ENCODE data around the gene TMEM52B.
A peak's percentile ranks its signal among the peaks of the same experiment; 100 is the strongest.
"Not testable (repeated sequence)": the region's sequence is repeated elsewhere in the genome, so short reads cannot be mapped to it uniquely, and the experiment has no call there.

Gene TMEM52B

GRCh38 chr12:10169104-10169503, 9.7 kb upstream of the TMEM52B start:
- DNase-seq (ENCODE audit: extremely low spot score, insufficient read length, low read depth), result no peak
- FAIRE-seq, result no peak

- FAIRE-seq, result no peak
- DNase-seq (ENCODE audit: extremely low spot score, insufficient read length, low read depth), result no peak
These were observed 8.6 kb upstream of the TMEM52B start for GRCh38 chr12:10170216-10170615.

- no peak for DNase-seq (ENCODE audit: extremely low spot score, insufficient read length, low read depth)
- FAIRE-seq, result no peak
These were observed 6.7 kb upstream of the TMEM52B start, which contains the start of gene OLR1 for GRCh38 chr12:10171973-10172728. OLR1 (minus strand) TSS chr12:10172132; CDS start chr12:10172077, 55 bp downstream.

GRCh38 chr12:10174986-10175614, 3.7 kb upstream of the TMEM52B start:
- DNase-seq (ENCODE audit: extremely low spot score, insufficient read length, low read depth) (no peak), FAIRE-seq (no peak)

- DNase-seq (ENCODE audit: extremely low spot score, insufficient read length, low read depth), result no peak
- no peak for FAIRE-seq
These were observed 2.8 kb upstream of the TMEM52B start for GRCh38 chr12:10175846-10176636.

GRCh38 chr12:10179776-10180181, 947 bp downstream of the TMEM52B start:
- FAIRE-seq (no peak), DNase-seq (ENCODE audit: extremely low spot score, insufficient read length, low read depth) (no peak)

- FAIRE-seq, result no peak
- no peak for DNase-seq (ENCODE audit: extremely low spot score, insufficient read length, low read depth)
These were observed 3.7 kb downstream of the TMEM52B start for GRCh38 chr12:10182354-10183049.

GRCh38 chr12:10184261-10184843, 5.5 kb downstream of the TMEM52B start:
- no peak for FAIRE-seq
- DNase-seq (ENCODE audit: extremely low spot score, insufficient read length, low read depth), result no peak

GRCh38 chr12:10186299-10186698, 7.5 kb downstream of the TMEM52B start:
- no peak for FAIRE-seq
- no peak for DNase-seq (ENCODE audit: extremely low spot score, insufficient read length, low read depth)

GRCh38 chr12:10186958-10187357, 8.1 kb downstream of the TMEM52B start:
- FAIRE-seq; DNase-seq (ENCODE audit: extremely low spot score, insufficient read length, low read depth): not testable (repeated sequence)

- DNase-seq (ENCODE audit: extremely low spot score, insufficient read length, low read depth), result no peak
- no peak for FAIRE-seq
These were observed 10.8 kb downstream of the TMEM52B start for GRCh38 chr12:10189653-10190052.

GRCh38 chr12:10190558-10191388, 11.9 kb downstream of the TMEM52B start:
- FAIRE-seq, result peak; percentile 80
- DNase-seq (ENCODE audit: extremely low spot score, insufficient read length, low read depth), result peak; percentile 60

- no peak for FAIRE-seq
- no peak for DNase-seq (ENCODE audit: extremely low spot score, insufficient read length, low read depth)
These were observed 13.0 kb downstream of the TMEM52B start for GRCh38 chr12:10191865-10192264.

- DNase-seq (ENCODE audit: extremely low spot score, insufficient read length, low read depth) (no peak), FAIRE-seq (no peak)
These were observed 15.4 kb downstream of the TMEM52B start for GRCh38 chr12:10194160-10194670.

GRCh38 chr12:10196210-10196609, 17.4 kb downstream of the TMEM52B start:
- peak; percentile 74 for FAIRE-seq
- DNase-seq (ENCODE audit: extremely low spot score, insufficient read length, low read depth), result no peak

GRCh38 chr12:10197879-10198278, 19.0 kb downstream of the TMEM52B start:
- FAIRE-seq (no peak), DNase-seq (ENCODE audit: extremely low spot score, insufficient read length, low read depth) (no peak)

- not testable (repeated sequence) for DNase-seq (ENCODE audit: extremely low spot score, insufficient read length, low read depth); FAIRE-seq
These were observed 25.7 kb downstream of the TMEM52B start for GRCh38 chr12:10204495-10204894.

- DNase-seq (ENCODE audit: extremely low spot score, insufficient read length, low read depth), result no peak
- FAIRE-seq, result no peak
These were observed 26.5 kb downstream of the TMEM52B start for GRCh38 chr12:10205220-10205807.
